Stimulated activated CD8-positive, alpha-beta memory T cell treated with anti-CD3 and anti-CD28 coated beads, Interleukin-4, amount 100 ng/mL, for 4 hours (primary cell): ENCODE results near the gene SCAPER.
"Not testable (repeated sequence)": the region's sequence is repeated elsewhere in the genome, so short reads cannot be mapped to it uniquely, and the experiment has no call there.

ENCODE experiments used
- DNase-seq, 2 donors: peaks; one replicate each; pipeline ENCODE4 v3.0.0-alpha.2; 2020; ENCODE audit warnings: low read depth in 2 of 2, low spot score in 1 of 2

The SCAPER gene

DNA sequence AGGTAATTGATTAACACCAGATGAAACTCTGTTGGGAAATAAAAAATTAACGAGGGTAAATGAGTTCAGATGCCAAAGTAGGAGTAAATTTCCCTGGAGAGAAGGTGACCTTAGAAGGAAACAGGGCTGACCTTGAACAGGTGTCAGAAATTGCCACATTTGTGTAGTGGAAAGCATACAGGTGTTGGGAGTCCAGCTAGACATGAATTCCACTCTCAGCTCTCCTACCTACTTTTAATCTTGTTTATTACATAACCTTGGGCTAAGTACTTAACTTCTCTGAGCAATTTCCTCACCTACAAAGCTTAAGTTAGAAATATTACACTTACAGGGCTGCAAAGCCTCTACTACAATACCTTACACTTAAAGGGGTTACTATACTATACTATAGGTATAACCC is 472.5 kb downstream of the SCAPER start:
- DNase-seq: no peak

DNA sequence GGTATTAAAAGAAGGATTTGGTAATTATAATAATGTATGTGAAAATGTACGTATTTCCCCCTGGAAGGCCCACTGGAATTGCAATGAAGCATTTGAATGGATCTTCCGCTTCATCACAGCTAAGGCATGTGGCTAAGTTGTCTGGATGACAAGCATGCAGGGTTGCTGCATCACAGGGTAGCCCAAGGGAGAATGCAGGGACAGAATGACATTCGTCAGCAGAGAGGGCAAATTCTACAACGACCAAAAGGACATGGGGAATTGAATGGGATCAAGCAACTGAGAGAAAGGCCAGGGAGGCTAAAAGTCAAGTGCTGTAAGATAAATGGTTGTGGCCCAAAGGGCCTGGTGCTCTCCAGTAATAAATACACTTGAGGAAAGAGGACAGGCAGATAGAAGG is 473.2 kb downstream of the SCAPER start:
- DNase-seq: no peak

DNA sequence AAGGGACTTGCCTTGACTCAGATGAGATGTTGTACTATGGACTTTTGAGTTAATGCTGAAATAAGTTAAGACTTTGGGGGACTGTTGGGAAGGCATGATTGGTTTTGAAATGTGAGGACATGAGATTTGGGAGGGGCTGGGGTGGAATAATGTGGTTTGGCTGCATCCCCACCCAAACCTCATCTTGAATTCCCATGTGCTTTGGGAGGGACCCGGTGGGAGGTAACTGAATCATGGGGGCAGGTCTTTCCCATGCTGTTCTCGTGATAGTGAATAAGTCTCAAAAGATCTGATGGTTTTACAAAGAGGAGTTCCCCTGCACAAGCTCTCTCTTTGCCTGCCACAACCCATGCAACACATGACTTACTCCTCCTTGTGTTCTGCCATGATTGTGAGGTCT is 474.4 kb downstream of the SCAPER start:
- not testable (repeated sequence) for DNase-seq

DNA sequence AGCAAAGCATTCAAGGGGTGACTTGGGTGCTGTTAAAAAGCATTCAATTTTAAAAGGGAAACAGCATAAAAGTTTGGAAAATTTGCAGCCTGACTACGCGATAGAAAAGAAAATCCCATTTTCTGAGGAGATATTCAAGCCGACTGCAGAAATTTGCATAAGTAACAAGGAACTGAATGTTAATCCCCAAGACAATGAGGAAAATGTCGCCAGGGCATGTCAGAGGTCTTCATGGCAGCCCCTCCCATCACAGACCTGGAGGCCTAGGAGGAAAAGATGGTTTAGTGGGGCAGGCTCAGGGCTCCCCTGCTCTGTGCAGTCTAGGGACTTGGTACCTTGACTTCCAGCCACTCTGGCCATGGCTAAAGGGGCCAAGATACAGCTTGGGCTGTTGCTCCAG is 475.5 kb downstream of the SCAPER start:
- no peak for DNase-seq

DNA sequence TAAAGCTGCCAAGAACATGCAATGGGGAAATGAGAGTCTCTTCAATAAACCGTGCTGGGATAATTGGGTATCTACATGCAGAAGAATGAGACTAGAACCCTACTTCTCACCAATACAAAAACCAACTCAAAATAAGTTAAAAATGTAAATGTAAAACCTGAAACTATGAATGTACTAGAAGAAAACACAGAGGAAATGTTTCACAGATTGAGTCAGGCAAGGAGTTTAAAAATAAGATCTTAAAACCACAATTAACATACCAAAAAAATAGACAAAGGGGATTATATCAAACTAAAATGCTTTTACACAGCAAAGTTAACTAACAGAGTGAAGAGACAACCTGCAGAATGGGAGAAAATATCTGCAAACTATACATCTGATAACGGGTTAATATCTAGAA is 478.2 kb downstream of the SCAPER start:
- DNase-seq: no peak

DNA sequence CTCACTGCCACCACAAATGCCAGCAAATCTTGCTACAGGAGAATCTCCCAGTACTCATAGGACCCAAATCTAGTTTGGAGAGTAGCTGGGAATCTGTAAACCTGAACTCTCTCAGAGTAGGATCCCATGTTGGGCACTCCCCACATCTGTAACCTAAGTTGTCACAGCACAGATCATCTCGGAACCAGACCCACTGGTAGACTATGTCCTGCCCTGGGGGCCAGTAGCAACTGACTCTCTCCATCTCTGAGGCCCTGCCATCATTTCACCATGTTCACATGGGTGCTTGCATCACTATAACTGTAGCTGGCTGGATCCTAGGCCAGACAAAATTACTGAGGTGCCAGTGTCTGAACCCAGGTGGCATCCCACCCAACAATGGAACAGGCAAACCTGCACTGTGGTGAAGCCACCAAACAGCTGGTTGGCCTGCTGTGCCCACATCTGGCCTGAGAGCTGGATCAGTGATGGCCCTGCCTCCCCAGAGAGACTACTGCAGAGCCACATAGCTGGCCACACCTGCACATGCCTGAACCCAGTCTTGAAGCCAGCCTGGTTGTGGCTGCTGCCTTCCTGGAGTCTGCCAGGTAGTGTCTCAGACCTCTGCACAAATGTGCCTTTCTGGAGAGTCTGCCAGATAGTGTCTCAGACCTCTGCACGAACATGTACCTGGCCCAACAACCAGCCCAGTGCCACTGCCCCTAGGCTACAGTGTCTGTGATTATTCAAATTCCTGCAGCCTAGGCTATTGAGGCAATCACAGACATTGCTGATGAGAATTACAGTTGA is 486.6 kb downstream of the SCAPER start:
- no peak for DNase-seq

DNA sequence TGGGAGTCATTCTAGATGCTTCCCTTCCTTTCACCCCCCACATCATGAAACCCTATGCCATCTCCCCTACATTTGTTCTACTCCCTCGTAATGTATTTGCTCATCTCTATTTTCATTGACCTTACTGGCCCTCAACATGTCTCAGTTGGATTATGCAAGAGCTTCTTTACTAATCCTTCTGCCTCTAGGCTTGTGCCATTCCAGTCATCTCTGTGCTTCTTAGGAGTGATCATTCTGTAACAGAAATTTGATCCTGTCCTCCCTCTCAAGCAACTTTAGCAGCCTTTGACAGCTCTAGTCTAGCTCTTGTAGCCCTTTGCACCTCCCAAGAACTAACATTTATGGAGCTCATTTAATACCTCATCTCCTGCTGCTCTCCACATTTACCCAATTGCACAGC is 503.9 kb downstream of the SCAPER start:
- no peak for DNase-seq

DNA sequence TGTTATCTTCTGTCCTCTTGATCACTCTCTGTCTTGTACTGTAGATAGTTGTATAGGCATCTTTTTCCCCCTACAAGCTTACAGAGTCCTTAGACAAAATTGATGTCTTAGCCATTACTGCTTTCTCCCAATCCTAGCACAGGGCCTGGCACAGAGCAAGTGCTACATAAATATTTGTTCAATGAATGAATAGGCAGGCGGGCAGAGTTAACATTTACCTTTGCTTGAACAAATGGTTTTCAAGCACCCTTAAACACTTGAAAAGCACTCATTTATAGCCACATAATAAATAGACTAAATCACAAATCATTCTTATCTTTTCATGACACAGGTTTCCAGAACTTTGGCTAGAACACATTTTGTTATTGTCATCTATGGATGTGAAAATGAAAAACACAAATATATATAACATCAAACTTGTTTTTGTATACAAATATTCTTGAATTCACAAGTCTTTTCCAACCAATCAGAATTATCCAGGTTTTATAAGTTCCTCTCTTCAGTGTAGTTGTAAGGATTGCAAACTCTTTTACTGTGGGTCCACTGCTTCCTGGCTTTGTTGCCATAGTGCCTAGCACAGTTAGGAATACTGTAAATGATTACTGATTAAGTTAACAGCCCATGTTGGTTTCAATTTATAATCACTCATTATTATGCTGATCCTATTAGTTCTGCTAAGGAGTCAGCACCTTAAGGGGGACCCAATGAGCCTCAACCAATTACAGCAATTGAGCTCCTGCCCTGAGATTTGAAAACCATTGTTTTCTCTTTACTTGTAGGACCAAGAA is 506.6 kb downstream of the SCAPER start:
- no peak for DNase-seq

DNA sequence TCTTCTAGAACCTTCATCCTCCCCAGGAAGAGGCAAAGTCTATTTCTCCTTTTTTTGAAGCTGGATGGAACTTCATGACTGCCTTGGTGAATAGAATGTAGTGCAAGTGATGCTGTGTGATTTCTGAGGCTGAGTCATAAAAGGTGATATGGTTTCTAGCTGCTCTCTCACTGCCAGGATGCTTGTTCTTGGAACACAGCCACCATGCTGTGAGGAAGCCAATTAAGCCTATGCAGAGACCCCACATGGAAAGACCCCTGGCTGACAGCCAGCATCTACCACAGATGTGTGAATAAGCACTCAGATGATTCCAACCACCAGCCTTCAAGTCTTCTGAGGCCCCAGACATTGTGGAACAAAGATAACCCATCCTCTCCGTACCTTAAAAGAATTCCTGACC is 511.5 kb downstream of the SCAPER start:
- DNase-seq: no peak

DNA sequence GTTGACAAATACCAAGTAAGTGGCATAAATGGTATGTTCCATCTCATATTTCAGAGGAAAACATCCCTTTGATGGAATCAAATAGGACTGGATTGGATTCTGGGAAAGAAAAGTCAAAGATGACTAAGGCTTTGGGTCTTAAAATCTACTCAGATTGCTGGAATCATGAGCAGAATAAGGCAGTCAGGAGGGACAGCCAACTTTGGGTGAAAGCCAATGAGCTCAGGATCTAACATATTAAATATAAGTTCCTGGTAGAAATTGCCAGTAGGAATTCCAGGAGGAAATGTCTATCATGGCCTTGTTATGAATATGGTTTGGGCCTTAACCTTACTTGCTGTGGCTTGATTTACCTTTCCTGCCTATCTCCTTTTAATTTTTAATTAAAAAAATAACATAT is 513.3 kb downstream of the SCAPER start:
- DNase-seq: no peak

DNA sequence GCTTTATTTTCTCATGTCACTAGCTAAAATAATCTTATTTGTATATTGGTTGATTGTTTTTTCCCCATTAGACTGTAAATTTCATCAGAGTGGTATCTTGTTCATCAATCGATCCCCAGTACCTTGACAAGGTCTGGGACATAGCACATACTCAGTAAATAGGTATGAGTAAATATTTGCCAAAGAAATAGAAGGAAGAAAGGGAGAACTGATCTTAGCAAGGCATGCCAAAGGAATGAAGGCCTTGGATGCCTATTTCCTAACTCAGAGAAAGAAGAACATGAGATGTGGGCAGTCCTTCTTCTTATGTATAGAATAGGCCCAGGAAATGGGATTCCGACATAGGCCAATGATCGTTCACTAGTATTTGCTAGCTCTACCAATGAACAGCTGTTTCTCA is 513.8 kb downstream of the SCAPER start:
- DNase-seq: no peak

DNA sequence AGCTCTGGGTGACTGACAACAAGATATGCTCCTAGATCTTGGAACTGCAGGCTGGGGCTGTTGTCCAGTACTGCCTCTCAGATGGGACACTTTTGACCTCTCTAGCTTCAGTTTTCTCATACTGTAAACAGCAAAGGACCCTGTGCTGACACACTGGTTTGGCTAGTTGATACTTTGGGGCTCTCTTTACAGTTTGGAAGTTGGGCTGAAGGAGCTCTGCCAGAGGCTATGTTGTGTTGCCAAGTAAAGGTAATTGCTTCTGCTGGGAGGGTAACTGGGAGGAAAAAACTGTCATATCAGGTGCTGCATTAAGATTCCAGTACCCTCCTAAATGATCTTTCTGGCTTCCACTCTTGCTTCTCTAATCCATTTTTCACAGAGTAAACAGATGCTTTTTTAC is 514.6 kb downstream of the SCAPER start:
- DNase-seq: no peak

DNA sequence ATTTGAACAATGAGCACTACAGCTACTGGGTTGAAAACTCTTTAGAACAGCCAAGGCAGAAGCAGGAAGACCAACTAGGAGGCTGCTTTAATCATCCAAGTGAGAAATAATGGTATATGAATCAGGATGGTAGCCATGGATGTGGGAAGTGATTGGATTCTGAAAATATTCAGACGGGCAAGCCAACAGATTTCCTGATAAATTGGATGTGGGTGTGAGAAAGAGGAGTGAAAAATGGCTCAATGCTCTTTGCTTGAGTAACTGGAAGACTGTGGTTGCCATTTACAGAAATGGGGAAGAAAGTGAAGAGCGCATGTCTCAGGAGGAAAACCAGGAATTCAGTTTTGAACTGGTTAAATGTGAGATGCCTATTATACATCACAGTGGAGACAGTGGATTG is 518.2 kb downstream of the SCAPER start:
- no peak for DNase-seq

DNA sequence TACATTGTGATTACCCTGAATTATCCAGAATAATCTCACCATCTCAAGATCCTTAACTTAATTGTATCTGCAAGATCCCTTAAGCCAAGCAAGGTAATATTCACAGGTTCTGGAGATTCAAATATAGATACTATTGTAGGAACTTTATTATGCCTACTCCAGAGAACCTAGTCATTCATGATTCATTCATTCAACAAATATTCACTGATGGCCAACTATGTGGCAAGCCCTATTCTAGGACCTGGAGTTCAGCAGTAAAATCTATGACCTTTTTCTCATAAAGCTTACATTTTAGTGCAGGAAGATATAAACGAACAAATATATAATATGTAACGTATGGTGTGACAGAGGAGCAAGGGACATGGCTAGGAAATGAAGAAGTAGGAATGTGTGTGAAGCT is 519.0 kb downstream of the SCAPER start:
- no peak for DNase-seq

DNA sequence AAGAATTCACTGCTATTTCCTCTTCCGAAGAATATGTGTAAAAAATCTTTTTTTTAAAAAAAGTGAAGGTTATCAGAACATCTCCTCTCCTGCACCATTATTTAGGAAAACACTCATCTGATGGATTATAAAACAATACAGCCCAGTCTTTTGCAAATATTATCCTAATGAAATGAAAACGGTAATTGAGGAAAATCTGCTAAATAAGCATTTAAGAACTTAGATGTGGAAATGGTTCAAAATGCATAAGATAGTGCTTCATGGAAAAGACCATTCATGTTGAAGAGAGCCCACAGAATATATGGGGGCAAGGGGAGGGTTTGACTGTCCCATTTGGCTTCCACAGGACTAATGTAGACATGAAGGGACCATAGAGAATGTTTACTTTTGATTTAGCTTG is 520.7 kb downstream of the SCAPER start:
- DNase-seq: no peak

DNA sequence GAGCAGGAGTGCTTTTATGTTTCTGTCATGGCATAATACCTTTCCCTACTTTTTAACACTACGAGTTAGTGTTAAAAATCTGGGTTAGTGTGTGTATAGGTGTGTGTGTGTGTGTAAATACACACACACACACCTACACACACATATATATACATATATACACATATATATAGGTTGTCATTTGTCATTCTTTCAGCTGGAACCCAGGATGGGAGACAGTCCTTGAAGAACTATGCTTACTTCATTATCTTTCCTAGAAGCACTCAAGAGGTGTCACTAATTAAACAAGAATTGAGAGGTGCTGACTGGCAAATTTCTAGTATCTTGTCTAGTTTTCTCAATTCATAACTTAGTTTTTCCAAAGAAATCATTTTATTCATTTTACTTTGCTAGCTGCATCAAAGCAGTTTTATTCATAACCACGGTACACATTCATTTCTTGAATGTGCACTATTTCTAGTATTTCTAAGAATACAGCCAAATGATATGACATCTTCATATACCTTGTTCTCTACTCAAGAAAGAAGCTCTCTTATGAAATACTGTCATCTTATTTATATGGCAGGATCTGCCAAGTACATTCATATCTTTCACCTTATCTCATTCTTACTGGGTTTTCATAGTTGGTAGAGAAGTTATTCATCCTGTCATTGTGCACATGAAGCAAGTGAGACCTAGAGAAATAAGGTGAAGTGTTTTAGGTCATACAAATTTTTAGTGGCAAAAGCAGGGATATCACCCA is 522.0 kb downstream of the SCAPER start:
- no peak for DNase-seq

DNA sequence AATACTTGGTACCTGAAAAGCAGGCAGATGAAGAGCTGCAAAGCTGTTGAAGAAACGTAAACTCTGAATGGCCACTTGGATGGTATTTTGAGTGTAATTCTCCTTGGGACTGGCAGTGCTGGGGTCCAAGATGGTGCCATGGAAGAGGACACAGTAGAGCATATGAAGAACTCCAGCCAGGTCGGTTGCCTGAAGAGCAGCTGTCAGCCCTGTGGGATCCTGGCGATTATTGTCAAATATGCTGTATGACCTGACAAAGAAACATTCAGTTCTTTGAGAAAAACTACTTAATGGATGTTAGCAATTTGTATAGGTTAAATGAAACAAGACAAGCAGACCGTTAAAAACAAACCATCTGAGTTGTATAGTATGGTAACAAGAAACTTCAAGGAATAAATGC is 523.8 kb downstream of the SCAPER start:
- DNase-seq: no peak

DNA sequence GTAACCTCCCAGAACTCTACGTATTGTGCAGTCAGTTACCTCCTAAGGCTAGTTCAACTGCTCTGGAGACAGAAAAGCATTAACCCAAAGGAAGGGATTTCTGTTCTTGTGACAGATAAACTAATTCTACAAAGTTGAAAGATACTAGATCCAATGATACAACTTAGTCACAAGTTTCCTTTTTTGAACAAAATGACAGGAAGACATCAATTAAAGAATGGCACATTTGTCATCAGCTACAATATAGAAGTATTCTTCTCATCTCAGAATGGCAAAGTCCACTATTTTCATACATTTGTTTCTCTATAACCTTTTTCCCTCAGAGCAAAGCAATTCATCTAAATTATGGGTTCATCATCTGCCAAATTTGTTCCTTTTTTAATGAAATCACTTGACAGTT is 524.9 kb downstream of the SCAPER start:
- DNase-seq: no peak

DNA sequence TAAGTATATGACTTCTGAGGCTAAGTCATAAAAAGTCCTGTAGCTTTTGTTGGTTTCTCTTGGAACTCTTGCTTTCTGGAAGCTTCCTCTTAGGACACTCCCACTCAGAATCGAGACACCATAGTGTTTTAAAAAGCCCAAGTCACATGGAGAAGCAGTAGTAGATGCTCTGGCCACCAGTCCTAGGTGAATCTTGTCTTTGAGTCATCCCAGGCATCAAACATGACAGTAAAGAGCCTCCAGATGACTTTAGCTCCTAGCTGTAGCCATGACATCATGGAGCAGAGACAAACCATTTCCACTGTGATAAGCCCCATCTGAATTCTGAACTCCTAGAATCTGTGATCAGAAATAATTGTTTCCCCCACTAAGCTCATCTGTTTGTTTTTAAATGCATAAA is 526.4 kb downstream of the SCAPER start:
- no peak for DNase-seq

DNA sequence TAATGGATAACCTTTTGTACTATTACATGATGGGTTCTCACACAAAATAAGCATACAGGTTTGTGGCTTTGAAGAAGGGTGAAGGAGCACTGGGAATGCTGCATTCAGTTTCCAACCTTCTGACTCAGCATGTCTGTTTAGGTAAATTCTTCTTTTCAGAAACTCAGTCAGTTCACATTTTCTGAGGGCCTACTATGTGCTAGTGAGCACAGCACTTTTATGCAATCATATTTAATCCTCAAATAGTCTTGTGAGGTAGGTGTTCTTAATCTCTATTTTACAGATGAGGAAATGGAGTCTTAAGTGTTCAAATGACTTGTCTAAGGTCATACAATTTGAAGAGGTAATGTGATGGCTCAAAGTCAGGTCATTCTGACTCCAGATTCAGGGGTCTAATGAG is 527.4 kb downstream of the SCAPER start:
- DNase-seq: no peak

DNA sequence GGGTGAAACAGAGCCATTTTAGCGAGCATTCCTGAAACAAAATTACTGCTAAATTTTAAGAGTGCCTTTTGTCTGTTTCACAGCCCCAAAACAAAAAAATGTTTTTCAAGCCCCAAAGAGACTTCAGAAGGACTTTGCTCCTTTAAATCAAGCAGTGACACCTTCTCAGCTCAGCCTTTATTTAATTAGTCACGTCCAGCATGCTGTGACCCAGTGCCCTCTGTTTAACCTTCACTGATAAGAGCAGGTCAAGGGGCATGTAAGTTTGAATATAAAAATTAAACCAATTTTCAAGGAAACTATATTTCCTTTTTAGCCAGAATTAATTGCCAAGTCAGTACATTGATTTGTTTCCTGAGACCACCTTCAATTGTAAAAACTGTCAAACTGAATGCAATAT is 527.9 kb downstream of the SCAPER start:
- DNase-seq: no peak

DNA sequence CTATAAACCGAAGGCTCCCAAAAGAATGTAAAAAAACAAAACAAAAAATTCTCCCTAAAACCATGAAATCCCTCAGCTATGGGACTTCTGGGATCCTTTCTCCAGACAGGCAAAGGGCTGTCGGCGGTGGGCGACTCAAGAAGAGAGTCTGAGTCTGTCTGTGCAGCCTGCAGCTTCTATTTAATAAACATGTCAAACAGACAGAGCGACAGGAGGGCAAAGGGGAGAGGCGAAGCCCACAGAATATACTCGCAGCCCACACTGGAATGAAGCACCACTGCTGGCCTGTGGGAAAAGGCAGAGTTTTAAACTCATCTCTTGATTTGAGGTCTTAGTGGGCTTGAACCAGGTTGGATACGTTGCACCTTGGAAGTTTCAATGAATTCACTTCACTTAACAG is 528.3 kb downstream of the SCAPER start:
- no peak for DNase-seq
